Panc1 (cell line): Measurements from ENCODE around the gene SBF2. TPM values are rescaled to one million over a fixed set of nuclear protein-coding genes. Genes with fewer than 3 reads are reported as not detected.
A peak's percentile ranks its signal among the peaks of the same experiment; 100 is the strongest.

Experiments
- ATAC-seq: fragments of 200-7000 bp; cut with Tn5 transposase; 2 replicates; pipeline ENCODE4 v1.9.1; 2020; ENCODE audit warnings: mild to moderate bottlenecking, moderate library complexity
- BruUV-seq: library from RNA; stranded (reverse); fragments of 400-500 nt; replicated peaks from 2 replicates; lab custom pipeline; 2021; lab: Mats Ljungman, UMichigan
- CTCF ChIA-PET: fragments of 300-600 bp; sonication (Branson Sonifier 250); formaldehyde crosslinking; loops from one replicate; lab custom pipeline; 2022; ENCODE audit warnings: antibody characterized with exemption; lab: Charles Lee
- POLR2A ChIA-PET: fragments of 300-600 bp; sonication (Branson Sonifier 250); formaldehyde crosslinking; loops from one replicate; lab custom pipeline; 2022; ENCODE audit warnings: antibody characterized with exemption; lab: Charles Lee
- DNase-seq: peaks from one replicate; pipeline ENCODE4 v3.0.0-alpha.2; 2010; ENCODE audit warnings: low read depth, low spot score
- H3K27ac ChIP-seq: 2 replicates; pipeline ENCODE4 v1.5.1; 2011; ENCODE audit warnings: mild to moderate bottlenecking, low read length, inconsistent platforms
- H3K27me3 ChIP-seq: fragments of 200-500 bp; sonication (Bioruptor generic); 2 replicates; pipeline ENCODE4 v1.6.0; 2014; ENCODE audit warnings: low read length, inconsistent platforms; ENCODE audit not compliant: control insufficient read depth, insufficient read depth
- H3K36me3 ChIP-seq: fragments of 200-500 bp; sonication (Bioruptor generic); 2 replicates; pipeline ENCODE4 v1.5.1; 2014; ENCODE audit warnings: inconsistent platforms, mild to moderate bottlenecking, low read length, moderate library complexity; ENCODE audit not compliant: control insufficient read depth, insufficient read depth
- H3K4me1 ChIP-seq: 2 replicates; pipeline ENCODE4 v1.5.1; 2011; ENCODE audit warnings: inconsistent platforms, mild to moderate bottlenecking, low read length, moderate library complexity; ENCODE audit not compliant: control insufficient read depth, insufficient read depth
- H3K4me3 ChIP-seq, 2 experiments: 2 replicates each; pipeline ENCODE4 v1.5.1; 2011 to 2012; ENCODE audit warnings: low read depth in 2 of 2, low read length in 2 of 2, mild to moderate bottlenecking in 2 of 2, inconsistent platforms in 1 of 2, moderate library complexity in 1 of 2
- H3K9me3 ChIP-seq: fragments of 200-500 bp; sonication (Bioruptor generic); 2 replicates; pipeline ENCODE4 v1.5.1; 2014; ENCODE audit warnings: low read depth, mild to moderate bottlenecking, inconsistent platforms, low read length, moderate library complexity; ENCODE audit not compliant: control insufficient read depth, insufficient read depth
- POLR2AphosphoS5 ChIP-seq: IDR thresholded peaks from 2 replicates; pipeline ENCODE4 v1.6.1; 2012; ENCODE audit warnings: mild to moderate bottlenecking, low read depth, low read length, moderate library complexity
- SIN3A ChIP-seq: IDR thresholded peaks from 2 replicates; pipeline ENCODE4 v1.6.1; 2012; ENCODE audit warnings: low read depth, mild to moderate bottlenecking, low read length, moderate library complexity, borderline replicate concordance; ENCODE audit not compliant: insufficient read depth
- TCF7L2 ChIP-seq: IDR thresholded peaks from 2 replicates; pipeline ENCODE4 v1.6.1; 2011; ENCODE audit warnings: mild to moderate bottlenecking, low read depth, low read length, inconsistent platforms
- in situ Hi-C: cut with HindIII; loops from 2 replicates; pipeline ENCODE4 v1.10.0; 2016; ENCODE audit warnings: low sequenced_read_pairs, low pct_unique_long_range_greater_than_20kb
- intact Hi-C: fragments of 100-400 bp; cut with micrococcal nuclease; formaldehyde crosslinking; loops from one replicate; pipeline ENCODE4 v1.10.0; 2022; ENCODE audit not compliant: unreplicated experiment
- total RNA-seq: library from RNA; stranded (reverse); gene quantifications from one replicate; pipeline ENCODE4 v1.2.1, GENCODE V29; 2021; ENCODE audit not compliant: unreplicated experiment
- TF ChIP-seq, protein P1 (sequence below), 2 experiments: IDR thresholded peaks; 2 replicates each; pipeline ENCODE4 v1.6.1; 2011 to 2012; ENCODE audit warnings: low read depth in 2 of 2, control low read depth in 1 of 2, low read length in 1 of 2, mild to moderate bottlenecking in 1 of 2, moderate library complexity in 1 of 2; ENCODE audit not compliant: insufficient read depth in 1 of 2
- TF ChIP-seq, protein P2 (sequence below): fragments of 450-650 bp; IDR thresholded peaks from 2 replicates; pipeline ENCODE4 v1.5.1; 2017; ENCODE audit warnings: mild to moderate bottlenecking

SBF2 gene
- total RNA-seq, 1 experiment from 2014 or later = 65.0 TPM

GRCh38 chr11:10314199-10315072, 20.4 kb upstream of the SBF2 start:
- Histone ChIP-seq H3K4me1 (peaks cover 52% of the 10 kb centered on the region), H3K27ac (peak overlapping the region; percentile 88), H3K36me3 (no peaks in the 10 kb centered on the region), H3K9me3 (no peaks in the 10 kb centered on the region), H3K27me3 (no peaks in the 10 kb centered on the region), H3K4me3 (peak overlapping the region; percentile 7 to 38; a peak in 3 of 4 replicates)
- TF ChIP-seq, protein P1, sequence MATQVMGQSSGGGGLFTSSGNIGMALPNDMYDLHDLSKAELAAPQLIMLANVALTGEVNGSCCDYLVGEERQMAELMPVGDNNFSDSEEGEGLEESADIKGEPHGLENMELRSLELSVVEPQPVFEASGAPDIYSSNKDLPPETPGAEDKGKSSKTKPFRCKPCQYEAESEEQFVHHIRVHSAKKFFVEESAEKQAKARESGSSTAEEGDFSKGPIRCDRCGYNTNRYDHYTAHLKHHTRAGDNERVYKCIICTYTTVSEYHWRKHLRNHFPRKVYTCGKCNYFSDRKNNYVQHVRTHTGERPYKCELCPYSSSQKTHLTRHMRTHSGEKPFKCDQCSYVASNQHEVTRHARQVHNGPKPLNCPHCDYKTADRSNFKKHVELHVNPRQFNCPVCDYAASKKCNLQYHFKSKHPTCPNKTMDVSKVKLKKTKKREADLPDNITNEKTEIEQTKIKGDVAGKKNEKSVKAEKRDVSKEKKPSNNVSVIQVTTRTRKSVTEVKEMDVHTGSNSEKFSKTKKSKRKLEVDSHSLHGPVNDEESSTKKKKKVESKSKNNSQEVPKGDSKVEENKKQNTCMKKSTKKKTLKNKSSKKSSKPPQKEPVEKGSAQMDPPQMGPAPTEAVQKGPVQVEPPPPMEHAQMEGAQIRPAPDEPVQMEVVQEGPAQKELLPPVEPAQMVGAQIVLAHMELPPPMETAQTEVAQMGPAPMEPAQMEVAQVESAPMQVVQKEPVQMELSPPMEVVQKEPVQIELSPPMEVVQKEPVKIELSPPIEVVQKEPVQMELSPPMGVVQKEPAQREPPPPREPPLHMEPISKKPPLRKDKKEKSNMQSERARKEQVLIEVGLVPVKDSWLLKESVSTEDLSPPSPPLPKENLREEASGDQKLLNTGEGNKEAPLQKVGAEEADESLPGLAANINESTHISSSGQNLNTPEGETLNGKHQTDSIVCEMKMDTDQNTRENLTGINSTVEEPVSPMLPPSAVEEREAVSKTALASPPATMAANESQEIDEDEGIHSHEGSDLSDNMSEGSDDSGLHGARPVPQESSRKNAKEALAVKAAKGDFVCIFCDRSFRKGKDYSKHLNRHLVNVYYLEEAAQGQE (IDR thresholded peaks at IDR 0.05; ENCODE audit: insufficient read depth in 1 of 2, low read depth in 2 of 2, low read length in 1 of 2) = no peak
- TF ChIP-seq, protein P2, sequence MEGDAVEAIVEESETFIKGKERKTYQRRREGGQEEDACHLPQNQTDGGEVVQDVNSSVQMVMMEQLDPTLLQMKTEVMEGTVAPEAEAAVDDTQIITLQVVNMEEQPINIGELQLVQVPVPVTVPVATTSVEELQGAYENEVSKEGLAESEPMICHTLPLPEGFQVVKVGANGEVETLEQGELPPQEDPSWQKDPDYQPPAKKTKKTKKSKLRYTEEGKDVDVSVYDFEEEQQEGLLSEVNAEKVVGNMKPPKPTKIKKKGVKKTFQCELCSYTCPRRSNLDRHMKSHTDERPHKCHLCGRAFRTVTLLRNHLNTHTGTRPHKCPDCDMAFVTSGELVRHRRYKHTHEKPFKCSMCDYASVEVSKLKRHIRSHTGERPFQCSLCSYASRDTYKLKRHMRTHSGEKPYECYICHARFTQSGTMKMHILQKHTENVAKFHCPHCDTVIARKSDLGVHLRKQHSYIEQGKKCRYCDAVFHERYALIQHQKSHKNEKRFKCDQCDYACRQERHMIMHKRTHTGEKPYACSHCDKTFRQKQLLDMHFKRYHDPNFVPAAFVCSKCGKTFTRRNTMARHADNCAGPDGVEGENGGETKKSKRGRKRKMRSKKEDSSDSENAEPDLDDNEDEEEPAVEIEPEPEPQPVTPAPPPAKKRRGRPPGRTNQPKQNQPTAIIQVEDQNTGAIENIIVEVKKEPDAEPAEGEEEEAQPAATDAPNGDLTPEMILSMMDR = no peak
- TF ChIP-seq SIN3A (no peak), POLR2AphosphoS5 (no peak), TCF7L2 (no peak)
- ATAC-seq (peak; percentile 95), DNase-seq (no peak)
- intact Hi-C loops (no loop called here), in situ Hi-C loops (loop anchor here (25.0 kb wide), 2 partner anchors 452 to 727 kb away; no protein-coding TSS in a partner anchor)
- ChIA-PET CTCF (interaction anchor here (1.0 to 1.5 kb wide), 3 partner anchors 9 to 556 kb away, joined by 3 to 12 read pairs (median 9); partner anchors contain the start of gene ADM), POLR2A (interaction anchor here (0.8 to 1.6 kb wide), 4 partner anchors 9 to 554 kb away, joined by 3 to 17 read pairs (median 4); partner anchors contain the start of gene ADM)
- no TSS peak for BruUV-seq

- no TSS peak for BruUV-seq
- CTCF ChIA-PET = no interaction called here
- ATAC-seq (no peak), DNase-seq (no peak)
- no peak overlapping the region for H3K4me3 ChIP-seq
- in situ Hi-C loops = loop anchor here (25.0 kb wide), 2 partner anchors 450 to 725 kb away; no protein-coding TSS in a partner anchor
- H3K9me3 ChIP-seq = no peaks in the 10 kb centered on the region
- peaks cover 3% of the 10 kb centered on the region for H3K36me3 ChIP-seq
- intact Hi-C loops = no loop called here
- peaks cover 43% of the 10 kb centered on the region for H3K4me1 ChIP-seq
- H3K27me3 ChIP-seq = no peaks in the 10 kb centered on the region
- TF ChIP-seq, protein P2 = no peak
- TF ChIP-seq POLR2AphosphoS5 (no peak), TCF7L2 (no peak), SIN3A (no peak)
- TF ChIP-seq, protein P1 (IDR thresholded peaks at IDR 0.05; ENCODE audit: insufficient read depth in 1 of 2, low read depth in 2 of 2, low read length in 1 of 2) = no peak
- POLR2A ChIA-PET = interaction anchor here (0.5 kb wide), 1 partner anchor 478 kb away, joined by 11 read pairs; no protein-coding TSS in a partner anchor
- H3K27ac ChIP-seq = peak overlapping the region; percentile 57; the same call in 1 of the 2 replicates
Observed at GRCh38 chr11:10311802-10312201, 17.8 kb upstream of the SBF2 start.
